Upper lobe of right lung (tissue), 1 donor: ENCODE measurements around the gene TCFL5. TPM values are rescaled to one million over a fixed set of nuclear protein-coding genes. Genes with fewer than 3 reads are reported as not detected.

Experiments
- ATAC-seq: fragments of 200-7000 bp; cut with Tn5 transposase; one replicate; pipeline ENCODE4 v1.9.1; 2020; ENCODE audit warnings: mild to moderate bottlenecking, moderate library complexity
- DNase-seq: peaks from one replicate; pipeline ENCODE4 v3.0.0-alpha.2; 2020
- H3K27ac ChIP-seq: fragments of 200-600 bp; one replicate; pipeline ENCODE4 v1.8.0; 2022
- H3K27me3 ChIP-seq: fragments of 200-600 bp; one replicate; pipeline ENCODE4 v1.8.0; 2022; ENCODE audit warnings: mild to moderate bottlenecking
- H3K36me3 ChIP-seq: fragments of 200-600 bp; one replicate; pipeline ENCODE4 v1.8.0; 2022
- H3K4me1 ChIP-seq: fragments of 200-600 bp; one replicate; pipeline ENCODE4 v1.8.0; 2022
- H3K4me3 ChIP-seq: fragments of 200-600 bp; one replicate; pipeline ENCODE4 v1.8.0; 2022; ENCODE audit warnings: mild to moderate bottlenecking
- H3K9me3 ChIP-seq: fragments of 200-600 bp; one replicate; pipeline ENCODE4 v1.8.0; 2022
- CTCF ChIP-seq: fragments of 200-600 bp; IDR thresholded peaks from one replicate; pipeline ENCODE4 v1.8.0; 2022; ENCODE audit warnings: antibody characterized with exemption
- intact Hi-C: fragments of 100-400 bp; cut with DNase I; formaldehyde crosslinking; loops from one replicate; pipeline ENCODE4 v1.11.0; 2022
- total RNA-seq: library from RNA; stranded (reverse); fragmentation: NEBNext Ultra II Directional; extraction: Animal tissue kit (Norgen Biotek cat#: 25700); gene quantifications from one replicate; pipeline ENCODE4 v1.2.1, GENCODE V29; 2021
- donor health status: DM: no; HTN: yes; CAD: no; lungs with severe emphysema.

TCFL5 gene
- total RNA-seq, 1 donor from 2014 or later: 7.8 TPM

DNA sequence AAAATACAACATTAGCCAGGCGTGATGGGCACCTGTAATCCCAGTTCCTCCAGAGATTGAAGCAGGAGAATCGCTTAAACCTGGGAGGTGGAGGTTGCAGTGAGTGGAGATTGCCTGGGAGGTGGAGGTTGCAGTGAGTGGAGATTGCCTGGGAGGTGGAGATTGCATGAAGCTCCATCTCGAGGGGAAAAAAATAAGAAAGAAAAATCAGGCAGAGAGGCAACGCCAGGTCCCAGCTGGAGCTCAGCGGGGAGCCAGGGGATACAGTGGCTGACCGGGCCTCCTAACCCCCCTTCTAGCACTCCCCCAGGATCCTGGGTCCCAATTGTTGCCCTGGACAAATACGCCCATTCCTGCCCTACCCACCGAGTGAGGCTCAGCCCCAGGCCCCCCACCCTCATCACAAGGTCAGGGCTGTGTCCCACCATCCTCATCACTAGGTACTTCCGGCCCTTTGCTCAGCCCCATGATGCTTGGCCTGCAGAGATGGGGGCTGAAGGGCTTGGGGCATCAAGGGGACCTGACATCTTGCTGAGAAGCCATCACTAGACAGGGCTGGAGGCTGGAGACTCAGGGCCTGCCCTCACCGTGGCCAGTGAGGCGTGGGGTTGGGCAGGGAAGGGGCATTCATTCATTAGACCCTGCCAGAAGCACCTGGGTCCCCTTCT, 55.1 kb downstream of the TCFL5 start:
- Histone ChIP-seq H3K4me1 (peaks cover 23% of the 10 kb centered on the region), H3K27me3 (no peaks in the 10 kb centered on the region), H3K9me3 (no peaks in the 10 kb centered on the region), H3K4me3 (peak overlapping the region; percentile 81), H3K36me3 (peaks cover 45% of the 10 kb centered on the region), H3K27ac (peak overlapping the region; percentile 87)
- DNase-seq (no peak), ATAC-seq (no peak)
- intact Hi-C loops: loop anchor here (10.0 kb wide), 1 partner anchor 132 kb away; no protein-coding TSS in a partner anchor
- no peak for TF ChIP-seq CTCF

GRCh38 chr20:62805711-62806382, 55.8 kb downstream of the TCFL5 start:
- Histone ChIP-seq H3K4me3 (peak overlapping the region; percentile 81), H3K36me3 (peaks cover 42% of the 10 kb centered on the region), H3K27me3 (no peaks in the 10 kb centered on the region), H3K9me3 (no peaks in the 10 kb centered on the region), H3K27ac (peak overlapping the region; percentile 87), H3K4me1 (peaks cover 23% of the 10 kb centered on the region)
- intact Hi-C loops: loop anchor here (10.0 kb wide), 1 partner anchor 131 kb away; no protein-coding TSS in a partner anchor
- ATAC-seq (peak; percentile 60), DNase-seq (peak; percentile 84)
- TF ChIP-seq CTCF: no peak

DNA sequence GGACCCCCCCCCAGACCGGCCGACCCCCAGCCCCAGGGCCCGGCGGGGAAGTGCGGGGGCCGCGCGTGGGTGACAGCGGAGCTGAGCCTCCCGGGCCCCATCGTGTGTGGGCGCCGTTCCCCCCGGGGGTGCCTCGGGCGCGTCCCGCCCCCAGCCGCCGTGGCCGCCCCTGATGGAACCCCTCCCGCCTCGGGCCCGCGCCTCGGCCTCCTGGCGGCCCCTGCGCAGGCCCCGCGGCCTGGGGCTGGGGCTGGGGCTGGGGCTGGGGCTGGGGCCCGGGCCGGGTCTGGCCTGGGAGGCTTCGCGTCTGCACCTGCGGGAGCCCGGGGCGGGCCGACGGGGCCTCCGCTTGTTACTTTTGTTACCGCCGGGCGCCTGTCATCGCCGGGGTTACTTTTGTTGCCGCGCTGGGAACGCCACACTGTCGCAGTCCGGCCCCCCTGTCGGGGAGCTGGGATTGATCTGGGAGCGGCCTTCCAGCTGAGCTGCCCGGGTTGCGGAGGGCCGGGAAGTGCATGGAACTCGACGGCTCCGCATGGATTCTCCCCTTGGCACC, 56.4 kb downstream of the TCFL5 start:
- peak overlapping the region; percentile 87 for H3K27ac ChIP-seq
- intact Hi-C loops: loop anchor here (10.0 kb wide), 1 partner anchor 130 kb away; no protein-coding TSS in a partner anchor
- H3K36me3 ChIP-seq: peaks cover 42% of the 10 kb centered on the region
- DNase-seq (peak; percentile 75), ATAC-seq (peak; percentile 39)
- peaks cover 23% of the 10 kb centered on the region for H3K4me1 ChIP-seq
- H3K27me3 ChIP-seq: no peaks in the 10 kb centered on the region
- H3K4me3 ChIP-seq: peak overlapping the region; percentile 81
- no peak for TF ChIP-seq CTCF
- no peaks in the 10 kb centered on the region for H3K9me3 ChIP-seq

DNA sequence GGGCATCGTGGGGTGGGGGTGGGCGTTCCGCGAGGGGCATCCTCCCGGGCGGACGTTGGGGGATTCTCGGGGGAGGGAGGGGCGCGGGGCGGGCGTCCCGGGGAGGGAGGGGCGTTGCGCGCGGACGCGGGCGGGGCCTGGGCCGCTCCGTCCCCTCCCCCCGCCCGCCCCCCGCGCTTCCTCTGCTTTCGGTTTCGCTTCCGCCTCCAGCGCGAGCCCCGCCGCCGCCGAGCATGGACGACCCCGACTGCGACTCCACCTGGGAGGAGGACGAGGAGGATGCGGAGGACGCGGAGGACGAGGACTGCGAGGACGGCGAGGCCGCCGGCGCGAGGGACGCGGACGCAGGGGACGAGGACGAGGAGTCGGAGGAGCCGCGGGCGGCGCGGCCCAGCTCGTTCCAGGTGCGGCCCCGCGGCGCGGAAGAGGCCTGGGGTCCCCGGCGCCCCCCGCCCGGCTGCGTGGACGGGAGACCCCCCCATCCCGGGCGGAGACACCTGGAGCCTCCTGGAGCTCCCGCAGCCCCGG, 56.9 kb downstream of the TCFL5 start, which contains the start of gene OGFR:
Gene OGFR, plus strand, starts transcription at position 209 of the 528 bp plus-strand sequence. Its CDS starts 25 bp downstream, at position 234.
- Histone ChIP-seq H3K36me3 (peaks cover 42% of the 10 kb centered on the region), H3K27ac (peak within 1 kb of the TSS; percentile 87), H3K9me3 (no peaks in the 10 kb centered on the region), H3K27me3 (no peaks in the 10 kb centered on the region), H3K4me1 (peaks cover 23% of the 10 kb centered on the region), H3K4me3 (peak within 1 kb of the TSS; percentile 81)
- no peak for TF ChIP-seq CTCF
- ATAC-seq (peak; percentile 61), DNase-seq (peak; percentile 85)
- intact Hi-C loops: loop anchor here (10.0 kb wide), 1 partner anchor 130 kb away; no protein-coding TSS in a partner anchor

DNA sequence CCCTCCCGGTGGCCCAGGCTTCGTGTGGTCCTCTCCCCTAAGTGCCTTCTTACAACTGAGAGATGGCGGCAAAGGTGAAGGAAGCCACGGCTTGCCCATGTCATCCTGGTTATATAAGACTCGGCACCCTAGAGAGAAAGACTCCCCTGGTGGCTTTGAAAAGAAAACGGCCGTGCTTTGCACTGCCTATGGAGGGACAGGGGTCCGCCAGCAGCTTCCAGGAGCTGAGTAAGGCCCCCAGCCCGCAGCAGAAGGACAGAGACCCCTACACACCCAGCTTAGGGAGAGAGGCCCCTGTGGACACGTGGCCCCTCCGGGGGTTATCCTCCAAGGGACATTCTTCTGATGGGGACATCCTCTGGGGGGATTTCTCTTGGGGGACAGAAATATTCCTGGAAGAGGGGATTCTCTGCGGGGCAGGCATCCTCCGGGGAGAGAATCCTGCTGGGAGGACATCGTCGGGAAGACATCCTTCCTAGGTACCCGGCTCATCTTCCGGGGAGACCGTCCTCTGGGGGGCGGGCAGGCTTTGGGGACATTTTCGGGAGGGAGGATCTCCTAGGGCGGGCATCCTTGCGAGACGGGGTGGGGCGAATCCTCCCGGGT, 57.5 kb downstream of the TCFL5 start:
- Histone ChIP-seq H3K27me3 (no peaks in the 10 kb centered on the region), H3K4me1 (peaks cover 23% of the 10 kb centered on the region), H3K9me3 (no peaks in the 10 kb centered on the region), H3K27ac (peak overlapping the region; percentile 87), H3K4me3 (peak overlapping the region; percentile 81), H3K36me3 (peaks cover 40% of the 10 kb centered on the region)
- intact Hi-C loops: loop anchor here (10.0 kb wide), 1 partner anchor 129 kb away; no protein-coding TSS in a partner anchor
- ATAC-seq (no peak), DNase-seq (no peak)
- no peak for TF ChIP-seq CTCF
